Stimulated activated CD4-positive, alpha-beta T cell treated with anti-CD3 and anti-CD28 coated beads, Interleukin-15, amount 100 ng/mL, for 1 hour (primary cell): ENCODE measurements around the gene NELL2.

Experiments used
- DNase-seq, 2 donors: peaks; one replicate each; pipeline ENCODE4 v3.0.0-alpha.2; 2020; ENCODE audit warnings: low read depth in 1 of 2, low spot score in 1 of 2

Gene NELL2

GRCh38 chr12:44546060-44546459 lies 330.1 kb downstream of the NELL2 start:
- no peak for DNase-seq

GRCh38 chr12:44544018-44544417 lies 332.1 kb downstream of the NELL2 start:
- no peak for DNase-seq

DNA sequence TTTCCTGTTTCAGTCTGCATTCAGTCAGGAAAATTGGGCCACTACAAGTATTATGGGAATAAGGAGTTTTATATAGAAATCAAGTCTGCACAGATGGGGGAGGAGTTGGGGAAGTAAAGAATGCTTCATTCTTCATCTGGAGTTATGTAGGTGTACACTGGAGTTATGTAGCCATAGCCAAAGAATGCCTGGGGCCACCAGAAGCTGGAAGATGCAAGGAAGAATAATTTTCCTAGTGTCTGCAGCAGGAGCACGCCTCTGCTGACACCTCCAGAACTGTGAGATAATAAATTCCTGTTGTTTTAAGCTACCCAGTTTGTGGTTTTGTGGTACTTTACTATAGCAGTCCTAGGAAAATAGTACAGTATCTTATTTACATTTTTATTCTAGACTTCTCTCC lies 333.4 kb downstream of the NELL2 start:
- no peak for DNase-seq

GRCh38 chr12:44537354-44537753 lies 338.8 kb downstream of the NELL2 start:
- DNase-seq, result no peak

- no peak for DNase-seq
Observed at GRCh38 chr12:44532940-44533339, 343.2 kb downstream of the NELL2 start.

DNA sequence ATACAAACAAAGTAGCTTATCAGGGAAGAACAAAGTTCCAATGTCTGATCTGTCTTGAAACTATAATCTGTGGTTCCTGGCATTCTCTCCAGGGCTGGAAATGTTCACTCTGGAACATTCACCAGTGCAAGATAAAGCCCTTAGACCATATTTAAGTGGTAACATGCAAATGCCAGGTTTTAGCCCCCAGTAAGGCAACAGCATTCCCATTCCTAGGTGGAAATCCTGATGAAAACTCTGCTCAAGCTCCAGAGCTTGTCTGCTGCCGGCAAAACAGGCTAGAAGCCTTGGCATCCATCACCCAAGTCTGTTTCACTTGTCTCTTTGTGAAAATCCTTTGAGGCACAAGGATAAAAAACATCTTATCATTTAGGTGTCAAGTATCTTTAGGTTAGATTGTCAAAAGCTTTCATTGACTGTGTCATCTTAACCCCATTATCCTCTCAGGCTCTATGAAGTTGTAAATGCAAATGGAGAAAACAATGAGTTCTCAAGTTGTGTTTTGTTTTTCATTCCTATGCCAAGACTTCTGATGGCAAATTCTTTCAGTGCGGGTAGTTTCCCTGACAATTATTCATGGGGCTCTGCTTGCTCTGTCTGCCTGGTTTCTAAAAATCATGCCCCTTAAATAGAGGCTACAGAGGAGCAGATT lies 344.7 kb downstream of the NELL2 start:
- no peak for DNase-seq

GRCh38 chr12:44526655-44527182 lies 349.4 kb downstream of the NELL2 start:
- DNase-seq, result no peak

- DNase-seq, result no peak
Observed at GRCh38 chr12:44525806-44526654, 350.1 kb downstream of the NELL2 start.

DNA sequence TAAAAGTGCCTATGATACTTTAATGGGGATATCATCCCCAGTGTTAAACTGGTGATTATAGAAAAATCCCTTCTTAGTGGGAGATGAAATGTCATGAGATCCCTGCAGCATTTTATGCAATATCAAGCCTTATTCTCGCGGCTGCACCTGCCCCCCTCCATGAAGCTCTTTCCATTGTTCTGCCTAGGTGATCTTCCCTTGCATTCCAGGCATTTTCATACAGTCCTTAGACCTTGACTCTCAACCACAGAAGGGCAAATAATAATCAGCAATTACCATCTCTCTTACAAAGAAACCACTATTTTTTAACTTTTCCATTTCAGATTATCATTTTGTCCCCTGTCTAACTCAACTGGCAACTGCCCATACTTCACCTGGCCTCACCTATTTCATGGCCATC lies 352.3 kb downstream of the NELL2 start:
- no peak for DNase-seq

DNA sequence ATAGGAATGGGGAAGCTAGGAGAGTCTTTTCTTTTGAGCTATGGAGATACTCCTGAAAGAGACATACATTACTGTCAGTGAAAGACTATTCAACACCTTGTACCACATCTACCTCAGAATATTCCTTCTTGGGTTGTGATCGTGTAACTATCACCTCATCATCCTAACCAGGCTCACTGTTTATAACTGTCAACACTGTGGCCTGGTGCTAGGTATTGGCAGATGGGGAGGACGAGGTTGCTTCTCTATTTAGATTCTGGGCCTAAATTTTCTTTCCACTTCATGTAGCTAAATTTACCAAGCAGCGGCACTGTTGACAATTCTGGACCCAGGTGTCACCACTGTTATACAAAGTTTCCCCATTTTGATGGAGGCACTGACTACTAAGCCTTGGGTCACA lies 354.4 kb downstream of the NELL2 start:
- DNase-seq, result no peak

DNA sequence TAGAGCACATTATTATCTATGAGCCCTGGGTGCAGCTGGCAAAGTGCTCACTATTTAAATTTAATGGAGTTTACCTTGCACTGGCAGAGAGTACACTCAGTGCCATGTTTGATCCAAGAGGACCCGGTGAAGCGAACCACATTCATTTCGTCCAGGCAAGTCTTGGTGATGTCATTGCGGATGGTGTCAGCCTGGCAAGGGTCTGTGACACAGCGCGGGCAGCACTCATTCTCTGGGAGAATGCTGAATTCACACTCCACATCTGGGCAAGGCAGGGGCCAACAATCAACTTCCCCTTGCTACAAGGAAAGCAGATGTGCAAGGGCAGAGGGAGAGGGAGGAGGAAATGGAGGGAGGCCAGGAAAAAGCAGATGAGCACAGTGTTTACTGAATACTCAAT lies 356.2 kb downstream of the NELL2 start:
- DNase-seq, result no peak

GRCh38 chr12:44511289-44511688 lies 364.8 kb downstream of the NELL2 start:
- DNase-seq, result no peak

DNA sequence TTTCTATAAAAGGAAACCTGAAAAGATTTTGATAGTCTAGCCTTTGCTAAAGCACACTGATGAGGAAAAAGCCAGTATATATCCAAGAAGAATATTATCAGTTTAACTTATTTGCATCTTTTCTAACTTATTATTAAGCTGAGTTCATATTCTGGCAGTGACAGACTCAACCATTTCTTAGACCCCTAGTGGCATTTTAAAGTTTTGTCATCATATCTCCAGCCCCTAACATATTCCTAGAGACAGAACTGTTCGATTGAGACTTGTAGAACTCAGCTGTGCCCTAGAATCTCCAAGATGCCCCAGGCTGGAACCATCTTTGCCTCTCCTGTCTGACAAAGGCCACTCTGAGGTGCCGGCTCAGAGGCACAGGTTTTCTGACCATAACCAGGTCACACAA lies 365.6 kb downstream of the NELL2 start:
- DNase-seq, result no peak

DNA sequence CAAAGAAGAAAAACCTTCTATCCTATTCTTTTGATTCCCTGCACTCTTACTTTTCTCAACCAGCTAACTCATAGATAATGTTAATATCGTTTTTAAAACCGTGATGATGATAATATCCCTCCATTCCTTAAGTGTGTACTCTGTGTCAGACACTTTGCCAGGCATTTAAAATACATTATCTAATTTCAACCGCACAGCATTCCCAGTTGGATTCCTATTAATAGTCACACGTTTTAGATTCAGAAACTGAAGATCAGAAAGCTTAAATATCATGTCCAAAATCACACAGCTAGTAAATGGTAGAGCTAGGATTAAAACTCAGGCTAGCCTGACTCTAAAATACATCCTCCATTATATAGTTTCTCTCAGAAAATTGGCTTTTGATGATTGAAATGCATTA lies 366.0 kb downstream of the NELL2 start:
- no peak for DNase-seq

DNA sequence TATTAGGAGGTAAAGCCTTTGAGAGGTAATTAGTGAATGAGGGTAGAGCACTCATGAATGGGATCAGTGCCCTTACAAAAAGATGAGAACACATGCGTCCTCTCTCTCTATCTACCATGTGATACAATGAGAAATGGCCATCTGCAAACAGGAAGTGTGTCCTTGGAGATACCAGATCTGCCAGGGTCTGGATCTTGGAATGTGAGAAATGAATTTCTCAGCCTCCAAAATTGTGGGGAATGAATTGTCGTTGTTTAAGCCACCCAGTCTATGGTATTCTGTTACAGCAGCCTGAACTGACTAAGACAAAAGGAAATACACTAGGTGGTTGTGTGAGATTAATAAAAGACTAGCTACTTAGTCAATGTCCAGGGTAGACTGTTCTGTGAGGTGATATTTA lies 366.6 kb downstream of the NELL2 start:
- no peak for DNase-seq

GRCh38 chr12:44507461-44507860 lies 368.7 kb downstream of the NELL2 start:
- DNase-seq, result no peak

DNA sequence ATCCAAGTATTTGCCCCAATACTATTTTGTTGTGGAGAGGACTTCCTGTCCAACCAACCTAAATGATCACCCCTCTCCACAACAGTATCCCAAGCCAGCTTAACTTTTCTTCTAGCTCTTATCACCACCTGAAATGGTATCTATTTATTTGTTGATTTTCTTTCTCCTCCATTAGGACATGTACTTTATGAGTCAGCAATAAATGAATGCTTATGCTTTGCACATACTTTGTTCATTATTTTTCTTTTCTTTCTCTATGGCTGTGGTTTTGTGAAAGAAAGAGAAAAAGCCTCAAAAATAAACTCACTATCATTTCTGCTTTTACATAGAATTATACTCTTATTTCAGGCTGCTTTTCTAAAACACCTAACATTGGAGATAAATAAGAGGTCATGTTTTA lies 371.3 kb downstream of the NELL2 start:
- DNase-seq, result no peak

GRCh38 chr12:44503329-44503728 lies 372.8 kb downstream of the NELL2 start:
- DNase-seq, result no peak

- DNase-seq, result no peak
Observed at GRCh38 chr12:44502681-44503080, 373.4 kb downstream of the NELL2 start.

DNA sequence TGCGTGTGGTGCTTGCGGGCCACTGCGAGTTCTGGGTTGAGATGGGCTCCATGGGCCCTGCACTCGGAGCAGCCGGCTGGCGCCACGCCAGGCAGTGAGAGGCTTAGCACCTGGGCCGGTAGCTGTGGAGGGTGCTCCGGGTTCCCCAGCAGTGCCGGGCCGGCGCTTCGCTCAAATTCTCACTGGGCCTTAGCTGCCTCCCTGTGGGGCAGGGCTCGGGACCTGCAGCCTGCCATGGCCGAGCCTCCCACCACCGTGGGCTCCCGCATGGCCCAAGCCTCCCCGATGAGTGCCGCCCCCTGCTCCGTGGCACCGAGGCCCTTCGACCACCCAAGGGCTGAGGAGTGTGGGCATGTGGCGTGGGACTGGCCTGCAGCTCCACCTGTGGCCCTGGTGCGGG lies 375.7 kb downstream of the NELL2 start:
- DNase-seq, result no peak

GRCh38 chr12:44497044-44497443 lies 379.1 kb downstream of the NELL2 start:
- DNase-seq, result no peak

- no peak for DNase-seq
Observed at GRCh38 chr12:44490181-44490580, 385.9 kb downstream of the NELL2 start.

- no peak for DNase-seq
Observed at GRCh38 chr12:44488180-44488579, 387.9 kb downstream of the NELL2 start.
